ENCODE data around the gene LGI4.

The LGI4 gene

DNA sequence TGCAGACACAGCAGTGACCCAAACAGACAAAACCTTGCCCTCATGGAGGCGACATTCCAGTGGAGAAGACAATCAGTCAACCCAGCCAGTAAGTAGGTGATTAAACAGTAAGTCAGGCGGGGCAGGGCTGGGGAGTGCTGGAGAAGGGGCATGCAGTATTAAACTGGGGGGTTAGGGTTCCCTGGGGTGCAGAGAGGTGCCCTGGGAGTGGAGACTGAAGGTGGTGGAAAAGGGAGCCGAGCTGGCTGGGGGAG lies 50.4 kb downstream of the LGI4 start:
- DNase-seq, result no peak

DNA sequence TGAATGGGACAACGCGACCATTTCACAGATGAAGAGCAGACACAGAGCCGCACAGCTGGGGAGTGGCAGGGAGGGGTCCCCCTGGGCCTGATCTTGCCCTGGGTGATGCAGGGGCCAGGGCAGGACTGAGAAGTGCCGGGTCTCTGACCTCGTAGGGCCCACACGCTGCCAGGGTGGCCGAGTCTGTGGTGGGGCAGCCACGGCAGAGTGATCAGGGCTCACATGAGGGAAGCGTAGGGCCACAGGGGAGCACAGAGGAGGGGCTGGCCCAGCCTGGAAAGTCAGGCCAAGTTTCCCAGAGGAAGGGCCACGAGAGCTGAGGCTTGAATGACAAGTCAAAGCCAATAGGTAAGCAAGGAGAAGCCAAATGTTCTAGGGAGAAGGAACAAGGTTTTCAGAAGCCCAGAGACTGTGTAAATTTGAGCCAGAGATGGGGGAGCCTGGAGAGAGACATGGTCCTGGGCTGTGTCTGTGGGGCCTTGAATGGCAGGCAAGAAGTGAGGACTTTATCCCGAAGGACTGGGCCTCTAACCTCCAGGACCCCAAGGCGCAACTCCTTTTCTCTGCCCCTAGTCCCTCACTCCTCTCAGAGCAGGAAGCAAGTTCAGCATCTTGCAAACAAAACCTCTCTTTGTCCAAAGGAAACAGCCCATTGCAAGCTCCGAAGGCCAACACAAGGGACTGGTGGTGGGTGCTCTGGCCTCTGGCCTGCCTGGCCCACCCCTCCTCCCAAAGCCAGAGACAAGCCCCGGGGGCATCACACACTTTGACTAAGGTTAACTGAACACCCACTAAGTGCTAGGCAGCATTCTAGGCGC lies 51.0 kb downstream of the LGI4 start:
- DNase-seq, result no peak

- no peak for DNase-seq
These were observed 53.7 kb downstream of the LGI4 start for GRCh38 chr19:35081201-35081600.

DNA sequence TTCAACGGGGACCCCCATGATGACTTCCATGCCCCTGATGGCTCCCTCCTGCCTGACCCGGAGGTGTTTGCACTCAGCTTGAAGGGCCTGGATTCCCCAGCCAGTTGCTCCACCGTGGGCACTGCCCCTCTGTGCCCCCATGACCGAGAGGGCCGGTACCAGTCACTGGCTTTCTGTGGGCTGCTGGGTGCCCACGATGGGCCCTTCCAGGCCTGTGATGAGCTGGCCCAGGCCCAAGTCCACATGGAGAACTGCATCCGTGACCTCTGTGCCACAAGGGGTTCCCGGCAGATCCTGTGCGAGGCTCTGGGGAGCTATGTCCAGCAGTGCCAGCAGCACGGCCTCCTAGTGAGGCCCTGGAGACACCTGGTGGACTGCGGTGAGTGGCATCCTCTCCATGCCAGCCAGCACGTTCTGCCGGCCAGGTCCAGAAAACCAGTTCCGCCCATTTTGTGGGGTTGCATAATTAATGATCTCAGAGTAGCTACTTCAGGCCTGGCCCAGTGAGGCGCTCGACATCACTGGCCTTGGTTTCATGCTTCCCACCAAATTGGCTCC lies 54.2 kb downstream of the LGI4 start:
- no peak for DNase-seq

GRCh38 chr19:35079826-35080225 lies 55.0 kb downstream of the LGI4 start:
- DNase-seq, result no peak

DNA sequence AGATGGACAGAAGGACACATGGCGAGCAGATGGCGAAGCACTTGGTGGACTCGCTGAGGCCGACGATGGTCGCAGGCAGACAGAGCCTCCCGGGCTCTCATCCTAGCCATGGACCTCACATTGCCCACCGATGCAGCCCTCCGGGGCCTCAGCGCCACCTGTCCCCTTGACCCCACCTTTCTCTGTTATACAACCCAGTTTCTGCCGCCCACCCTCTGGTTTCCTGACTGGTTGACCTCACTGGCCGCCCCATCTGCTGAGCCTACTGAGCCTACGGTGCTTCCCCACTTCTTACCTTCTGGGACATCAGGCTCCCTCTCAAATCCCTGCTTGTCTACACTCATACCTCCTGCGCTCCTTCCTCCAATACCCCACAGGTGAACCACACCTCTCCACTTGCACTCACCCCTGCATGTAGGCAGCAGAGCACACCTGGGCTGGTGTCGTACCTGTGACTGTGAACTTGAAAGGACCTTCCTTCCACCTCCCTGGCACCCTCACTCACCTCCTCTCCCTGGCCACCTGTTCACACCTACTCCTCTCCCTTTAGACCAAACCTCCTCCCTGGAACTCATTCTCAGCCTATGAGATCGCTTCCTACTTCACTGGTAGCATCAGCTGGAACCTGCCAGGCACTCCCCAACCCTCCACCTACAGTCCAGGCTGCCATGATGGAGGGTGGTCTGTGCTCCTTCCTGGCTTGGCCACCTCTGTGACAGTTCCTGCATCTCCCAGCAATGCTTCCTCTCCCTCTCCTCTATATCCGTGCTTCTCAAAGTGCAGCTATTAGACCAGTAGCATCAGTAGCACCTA lies 57.2 kb downstream of the LGI4 start:
- no peak for DNase-seq

DNA sequence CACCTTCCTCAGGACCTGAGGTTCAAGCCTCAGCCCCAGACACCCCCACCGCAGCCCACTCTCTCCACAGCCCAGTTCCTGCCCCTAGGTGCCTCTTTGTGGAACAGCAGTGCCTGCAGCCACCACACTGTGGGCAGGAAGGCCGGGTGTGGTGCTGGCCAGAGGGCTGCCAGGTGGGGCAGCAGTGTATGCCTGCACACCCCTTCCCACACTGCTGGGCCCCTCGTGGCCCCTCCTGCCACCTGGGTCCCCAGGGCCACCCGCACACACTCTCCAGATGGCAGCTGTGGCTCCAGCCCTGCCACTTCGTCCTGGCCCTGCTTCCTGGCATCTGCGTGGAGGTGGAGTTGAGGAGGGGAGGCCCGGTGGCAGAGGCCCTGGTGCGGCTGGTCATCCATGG lies 58.2 kb downstream of the LGI4 start:
- DNase-seq, result no peak

DNA sequence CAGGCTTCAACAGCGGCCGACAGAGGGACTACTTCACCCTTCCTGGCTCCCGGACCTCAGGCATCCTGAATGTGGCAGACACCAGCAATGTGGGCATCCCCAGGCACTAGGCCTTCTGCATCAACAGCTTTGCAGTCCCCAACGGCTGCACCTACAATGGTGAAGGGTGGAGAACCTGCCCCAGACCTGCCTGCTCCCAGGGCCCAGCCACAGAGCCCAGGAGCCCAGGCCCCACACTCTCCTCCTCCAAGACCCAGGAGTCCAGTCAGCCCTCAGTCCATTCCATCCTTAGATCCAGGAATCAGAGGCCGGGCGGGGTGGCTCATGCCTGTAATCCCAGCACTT lies 58.9 kb downstream of the LGI4 start:
- no peak for DNase-seq

GRCh38 chr19:35075202-35076025 lies 59.4 kb downstream of the LGI4 start:
- no peak for DNase-seq
